KOPT-K1 (cell line): ENCODE measurements around the gene NXPH4.

ENCODE experiments used
- H3K27ac ChIP-seq: fragments of 200-600 bp; sonication (generic); 2 replicates; pipeline ENCODE4 v1.5.1; 2016; ENCODE audit warnings: antibody characterized with exemption, mild to moderate bottlenecking, low read depth, low read length; ENCODE audit not compliant: poor library complexity, severe bottlenecking
- H3K36me3 ChIP-seq: fragments of 200-600 bp; sonication (generic); 2 replicates; pipeline ENCODE4 v1.5.1; 2017; ENCODE audit warnings: antibody characterized with exemption, mild to moderate bottlenecking, low read length, moderate library complexity; ENCODE audit not compliant: insufficient read depth
- H3K9me3 ChIP-seq: fragments of 200-600 bp; sonication (generic); 2 replicates; pipeline ENCODE4 v1.5.1; 2017; ENCODE audit warnings: antibody characterized with exemption, low read length, mild to moderate bottlenecking; ENCODE audit not compliant: insufficient read depth, poor library complexity, severe bottlenecking

The NXPH4 gene

DNA sequence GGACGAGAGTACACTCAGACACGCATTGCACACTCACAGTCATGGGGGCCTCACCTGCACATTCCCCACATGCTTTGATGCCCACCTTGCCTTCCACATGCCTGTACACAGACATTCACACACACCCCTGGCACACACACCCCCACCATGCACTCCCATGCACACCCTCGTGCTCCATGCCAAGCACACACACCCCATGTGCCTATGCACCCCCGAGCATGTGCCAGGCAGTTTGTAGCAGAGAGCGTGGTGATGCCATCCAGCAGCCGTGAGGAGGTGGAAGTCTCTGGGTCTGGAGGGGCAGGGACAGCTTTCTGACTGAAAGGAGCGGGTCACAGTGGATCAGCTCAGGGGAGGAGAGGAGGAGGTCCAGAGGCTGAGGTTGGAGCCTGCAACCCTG is 10.7 kb upstream of the NXPH4 start:
- no peaks in the 10 kb centered on the region for H3K9me3 ChIP-seq
- no peaks in the 10 kb centered on the region for H3K36me3 ChIP-seq
- no peak overlapping the region for H3K27ac ChIP-seq

DNA sequence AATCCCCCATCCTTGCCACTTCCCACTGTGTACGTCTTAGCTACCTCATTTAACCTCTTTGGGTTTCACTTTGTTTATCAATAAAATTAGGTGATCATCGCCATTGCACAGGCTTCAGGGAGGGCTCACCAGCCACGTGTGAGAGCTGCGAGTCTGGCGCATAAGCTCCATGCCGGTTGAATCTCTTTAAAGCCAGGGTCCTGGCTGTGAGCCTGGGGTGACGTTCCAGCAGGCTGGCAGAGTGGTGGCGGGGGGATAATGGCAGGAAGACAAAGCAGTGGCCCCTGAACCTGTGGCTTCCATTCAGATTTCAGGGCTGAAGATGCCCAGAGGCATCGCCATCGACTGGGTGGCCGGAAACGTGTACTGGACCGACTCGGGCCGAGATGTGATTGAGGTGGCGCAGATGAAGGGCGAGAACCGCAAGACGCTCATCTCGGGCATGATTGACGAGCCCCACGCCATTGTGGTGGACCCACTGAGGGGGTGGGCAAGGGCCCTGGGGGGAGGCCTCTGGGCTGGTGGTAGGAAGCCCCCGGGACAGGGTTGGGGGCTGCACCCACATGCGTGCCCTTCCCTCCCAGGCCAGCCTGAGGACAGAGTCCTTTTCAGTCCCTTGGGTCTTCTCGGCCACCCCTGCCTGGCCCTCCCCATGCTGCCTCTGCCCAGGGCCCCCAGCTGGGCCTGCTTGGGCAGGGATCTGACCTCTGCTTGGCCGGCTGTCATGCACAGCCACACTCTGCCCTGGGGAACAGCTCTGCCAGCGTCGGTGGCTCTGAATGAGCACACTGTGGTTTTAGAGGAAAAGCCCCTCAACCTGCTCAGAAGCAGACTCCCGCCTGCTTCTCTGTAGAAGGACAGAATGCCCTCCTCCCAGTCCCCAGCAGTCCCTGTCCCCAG is 8.6 kb upstream of the NXPH4 start:
- no peak overlapping the region for H3K27ac ChIP-seq
- no peaks in the 10 kb centered on the region for H3K36me3 ChIP-seq
- no peaks in the 10 kb centered on the region for H3K9me3 ChIP-seq

DNA sequence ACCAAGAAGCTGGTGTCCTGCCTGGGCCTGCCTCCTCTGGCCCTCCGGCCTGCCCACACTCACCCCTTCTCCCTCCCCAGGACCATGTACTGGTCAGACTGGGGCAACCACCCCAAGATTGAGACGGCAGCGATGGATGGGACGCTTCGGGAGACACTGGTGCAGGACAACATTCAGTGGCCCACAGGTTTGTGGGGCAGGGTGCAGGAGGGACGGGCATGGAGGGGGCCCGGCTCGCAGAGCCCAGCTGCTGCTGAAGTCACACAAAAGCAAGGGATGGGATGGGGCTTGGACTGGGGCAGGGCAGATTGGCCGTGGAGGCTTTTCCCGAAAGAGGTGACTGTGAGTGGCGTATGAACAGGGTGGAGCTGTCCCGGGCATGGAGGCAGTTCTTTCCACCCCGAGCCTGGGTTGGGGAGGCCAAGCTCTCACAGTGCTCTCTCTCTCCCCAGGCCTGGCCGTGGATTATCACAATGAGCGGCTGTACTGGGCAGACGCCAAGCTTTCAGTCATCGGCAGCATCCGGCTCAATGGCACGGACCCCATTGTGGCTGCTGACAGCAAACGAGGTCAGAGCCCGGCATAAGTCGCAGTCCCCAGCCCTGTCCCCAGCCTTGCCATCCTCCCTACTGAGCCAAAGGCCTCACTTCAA is 7.8 kb upstream of the NXPH4 start:
- Histone ChIP-seq H3K9me3 (no peaks in the 10 kb centered on the region), H3K27ac (no peak overlapping the region), H3K36me3 (no peaks in the 10 kb centered on the region)

DNA sequence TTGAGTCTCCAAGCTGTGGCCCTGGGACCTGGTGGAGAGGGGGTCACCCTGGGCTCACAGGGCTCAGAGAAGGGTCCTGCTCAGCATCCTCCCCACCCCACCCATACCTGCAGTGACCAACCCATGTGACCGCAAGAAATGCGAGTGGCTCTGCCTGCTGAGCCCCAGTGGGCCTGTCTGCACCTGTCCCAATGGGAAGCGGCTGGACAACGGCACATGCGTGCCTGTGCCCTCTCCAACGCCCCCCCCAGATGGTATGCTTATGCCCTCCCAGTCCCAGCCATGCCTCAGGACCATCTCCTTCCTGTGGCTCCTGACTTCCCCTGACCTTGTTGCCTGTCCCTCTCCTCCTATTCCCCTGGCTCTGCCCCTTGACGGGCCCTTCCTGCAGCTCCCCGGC is 6.7 kb upstream of the NXPH4 start:
- no peaks in the 10 kb centered on the region for H3K36me3 ChIP-seq
- no peak overlapping the region for H3K27ac ChIP-seq
- H3K9me3 ChIP-seq = no peaks in the 10 kb centered on the region

DNA sequence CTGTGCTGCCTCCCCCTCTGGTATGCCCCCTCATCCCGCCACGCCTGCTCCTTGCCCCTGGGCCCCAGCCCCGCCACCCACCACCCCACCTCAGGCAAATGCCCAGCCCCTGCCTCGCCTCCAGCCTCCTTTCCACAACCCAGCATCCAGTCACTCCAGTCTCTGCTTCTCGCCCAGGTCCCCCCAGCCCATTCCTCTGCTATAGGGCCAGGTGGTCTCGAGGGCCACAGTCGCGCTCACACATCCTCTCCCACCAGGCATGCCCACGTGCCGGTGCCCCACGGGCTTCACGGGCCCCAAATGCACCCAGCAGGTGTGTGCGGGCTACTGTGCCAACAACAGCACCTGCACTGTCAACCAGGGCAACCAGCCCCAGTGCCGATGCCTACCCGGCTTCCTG is 6.1 kb upstream of the NXPH4 start:
- H3K27ac ChIP-seq = no peak overlapping the region
- no peaks in the 10 kb centered on the region for H3K9me3 ChIP-seq
- H3K36me3 ChIP-seq = no peaks in the 10 kb centered on the region

DNA sequence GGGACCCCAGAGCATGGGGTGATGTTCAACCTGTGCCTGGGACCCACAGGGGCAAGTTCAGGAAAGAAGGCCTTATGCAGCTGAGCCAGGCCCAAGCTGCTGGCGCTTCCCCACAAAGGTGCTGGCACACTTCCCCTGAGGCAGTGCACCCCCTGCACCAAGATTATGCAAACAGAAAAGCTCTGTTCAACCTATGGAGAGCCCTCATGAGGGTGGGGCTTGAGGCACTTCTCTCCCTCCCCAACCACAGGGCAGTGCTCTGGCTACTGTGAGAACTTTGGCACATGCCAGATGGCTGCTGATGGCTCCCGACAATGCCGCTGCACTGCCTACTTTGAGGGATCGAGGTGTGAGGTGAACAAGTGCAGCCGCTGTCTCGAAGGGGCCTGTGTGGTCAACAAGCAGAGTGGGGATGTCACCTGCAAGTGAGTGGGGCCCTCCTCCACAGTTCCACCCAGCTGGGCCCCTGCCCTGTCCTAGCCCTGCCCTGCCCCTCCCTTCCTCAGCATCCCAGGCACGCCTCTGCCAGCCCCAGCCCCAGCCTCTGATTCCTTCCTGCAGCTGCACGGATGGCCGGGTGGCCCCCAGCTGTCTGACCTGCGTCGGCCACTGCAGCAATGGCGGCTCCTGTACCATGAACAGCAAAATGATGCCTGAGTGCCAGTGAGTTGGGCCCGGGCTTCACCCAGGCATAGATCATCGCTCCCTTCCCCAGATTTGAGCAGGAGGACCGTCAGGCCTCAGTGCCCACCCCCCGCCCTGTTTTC is 5.5 kb upstream of the NXPH4 start:
- H3K27ac ChIP-seq = no peak overlapping the region
- no peaks in the 10 kb centered on the region for H3K9me3 ChIP-seq
- H3K36me3 ChIP-seq = no peaks in the 10 kb centered on the region

DNA sequence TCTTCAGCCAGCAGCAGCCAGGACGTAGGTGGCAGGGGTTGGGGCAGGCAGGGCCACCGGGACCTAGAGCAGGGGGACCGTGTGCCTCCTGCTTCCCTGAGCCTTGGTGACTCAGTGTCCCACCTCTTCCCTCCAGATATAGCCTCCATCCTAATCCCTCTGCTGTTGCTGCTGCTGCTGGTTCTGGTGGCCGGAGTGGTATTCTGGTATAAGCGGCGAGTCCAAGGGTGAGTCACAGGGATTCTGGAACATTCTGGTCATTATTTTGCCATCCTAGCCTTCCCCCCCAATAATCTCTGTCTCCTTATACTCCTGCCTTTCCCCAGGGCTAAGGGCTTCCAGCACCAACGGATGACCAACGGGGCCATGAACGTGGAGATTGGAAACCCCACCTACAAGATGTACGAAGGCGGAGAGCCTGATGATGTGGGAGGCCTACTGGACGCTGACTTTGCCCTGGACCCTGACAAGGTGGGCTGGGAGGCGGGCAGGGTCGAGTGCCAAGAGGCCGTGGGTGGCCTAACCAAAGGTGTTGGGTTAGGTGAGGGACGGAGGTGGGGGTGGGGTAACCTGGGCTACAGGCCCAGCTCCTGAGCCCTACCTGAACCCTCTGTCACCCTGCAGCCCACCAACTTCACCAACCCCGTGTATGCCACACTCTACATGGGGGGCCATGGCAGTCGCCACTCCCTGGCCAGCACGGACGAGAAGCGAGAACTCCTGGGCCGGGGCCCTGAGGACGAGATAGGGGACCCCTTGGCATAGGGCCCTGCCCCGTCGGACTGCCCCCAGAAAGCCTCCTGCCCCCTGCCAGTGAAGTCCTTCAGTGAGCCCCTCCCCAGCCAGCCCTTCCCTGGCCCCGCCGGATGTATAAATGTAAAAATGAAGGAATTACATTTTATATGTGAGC is 4.5 kb upstream of the NXPH4 start:
- H3K36me3 ChIP-seq = no peaks in the 10 kb centered on the region

DNA sequence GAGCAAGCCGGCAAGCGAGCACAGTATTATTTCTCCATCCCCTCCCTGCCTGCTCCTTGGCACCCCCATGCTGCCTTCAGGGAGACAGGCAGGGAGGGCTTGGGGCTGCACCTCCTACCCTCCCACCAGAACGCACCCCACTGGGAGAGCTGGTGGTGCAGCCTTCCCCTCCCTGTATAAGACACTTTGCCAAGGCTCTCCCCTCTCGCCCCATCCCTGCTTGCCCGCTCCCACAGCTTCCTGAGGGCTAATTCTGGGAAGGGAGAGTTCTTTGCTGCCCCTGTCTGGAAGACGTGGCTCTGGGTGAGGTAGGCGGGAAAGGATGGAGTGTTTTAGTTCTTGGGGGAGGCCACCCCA is 3.9 kb upstream of the NXPH4 start:
- no peaks in the 10 kb centered on the region for H3K36me3 ChIP-seq
- no peak overlapping the region for H3K27ac ChIP-seq
- no peaks in the 10 kb centered on the region for H3K9me3 ChIP-seq

More for the DNA sequence above, 4.5 kb upstream of the NXPH4 start:
- H3K9me3 ChIP-seq = no peaks in the 10 kb centered on the region
- H3K27ac ChIP-seq = no peak overlapping the region

DNA sequence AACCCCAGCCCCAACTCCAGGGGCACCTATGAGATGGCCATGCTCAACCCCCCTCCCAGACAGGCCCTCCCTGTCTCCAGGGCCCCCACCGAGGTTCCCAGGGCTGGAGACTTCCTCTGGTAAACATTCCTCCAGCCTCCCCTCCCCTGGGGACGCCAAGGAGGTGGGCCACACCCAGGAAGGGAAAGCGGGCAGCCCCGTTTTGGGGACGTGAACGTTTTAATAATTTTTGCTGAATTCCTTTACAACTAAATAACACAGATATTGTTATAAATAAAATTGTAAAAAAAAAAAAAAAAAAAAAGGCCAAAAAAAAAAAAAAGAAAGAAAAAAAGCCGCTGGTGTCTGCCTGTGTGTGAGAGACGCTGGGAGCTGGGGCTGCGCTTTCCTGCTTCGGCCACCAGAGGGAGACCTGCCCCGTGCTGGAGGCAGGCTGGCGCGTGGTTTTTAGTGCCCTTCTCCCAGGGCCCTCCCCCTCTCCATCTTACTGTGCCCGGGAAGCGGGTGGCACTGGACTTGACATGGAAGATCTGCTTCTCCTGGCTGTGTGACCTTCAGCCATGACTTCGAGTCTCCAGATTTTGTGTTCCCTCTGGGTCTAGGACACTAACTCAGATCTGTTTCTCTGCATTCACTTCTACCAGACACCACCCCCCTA is 3.4 kb upstream of the NXPH4 start:
- H3K27ac ChIP-seq = no peak overlapping the region
- H3K9me3 ChIP-seq = no peaks in the 10 kb centered on the region
- no peaks in the 10 kb centered on the region for H3K36me3 ChIP-seq

DNA sequence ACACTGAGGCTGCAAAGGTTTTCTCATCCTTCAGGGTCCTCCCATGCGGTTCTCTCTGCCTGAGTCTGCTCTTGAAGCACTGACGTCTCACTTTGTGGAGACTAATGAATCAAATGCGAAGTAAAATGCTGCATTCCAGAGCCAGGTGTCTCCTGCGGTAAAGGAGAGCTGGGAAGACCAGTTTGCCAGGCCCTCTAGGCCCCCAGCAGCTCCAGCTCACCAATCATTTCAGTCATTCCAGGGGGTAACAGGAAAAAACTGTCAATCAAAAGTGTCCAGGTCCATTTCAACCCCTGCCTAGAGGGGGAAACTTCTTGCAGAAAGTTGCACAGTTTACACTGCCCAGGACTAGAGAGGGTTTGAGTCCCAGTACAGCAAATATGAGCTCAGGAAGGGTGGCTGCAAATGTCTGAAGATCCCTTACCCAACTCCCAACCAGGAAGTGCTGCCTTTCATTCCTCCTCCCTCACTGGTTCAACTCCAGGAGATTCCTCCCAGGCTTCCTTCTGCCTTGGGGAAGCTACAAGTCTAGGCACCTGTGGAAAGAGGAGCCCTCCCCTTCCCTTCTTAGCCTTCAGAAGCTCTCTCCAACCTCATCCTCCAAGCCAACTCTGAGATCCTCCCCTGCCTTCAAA is 2.7 kb upstream of the NXPH4 start:
- Histone ChIP-seq H3K9me3 (no peaks in the 10 kb centered on the region), H3K27ac (no peak overlapping the region), H3K36me3 (no peaks in the 10 kb centered on the region)

DNA sequence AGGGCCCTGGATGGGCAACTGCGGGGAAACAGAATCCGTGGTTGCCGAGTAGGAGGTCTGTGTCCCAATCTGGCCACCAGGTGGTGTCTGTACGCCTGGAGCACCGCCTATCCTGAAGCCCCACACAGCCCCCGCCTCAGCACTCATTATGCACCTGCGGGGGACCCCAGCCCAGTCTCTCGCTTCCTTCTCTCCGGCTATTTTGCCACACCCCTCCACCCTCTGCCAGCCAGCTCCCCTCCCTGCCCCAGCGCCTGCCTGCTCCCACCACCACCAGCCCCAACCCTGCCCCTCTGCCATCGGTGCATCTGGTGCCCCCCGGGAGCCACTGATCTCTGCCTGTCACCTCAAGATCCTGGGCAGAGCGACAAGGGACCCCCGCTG is 2.2 kb upstream of the NXPH4 start:
- no peaks in the 10 kb centered on the region for H3K36me3 ChIP-seq
- no peaks in the 10 kb centered on the region for H3K9me3 ChIP-seq

DNA sequence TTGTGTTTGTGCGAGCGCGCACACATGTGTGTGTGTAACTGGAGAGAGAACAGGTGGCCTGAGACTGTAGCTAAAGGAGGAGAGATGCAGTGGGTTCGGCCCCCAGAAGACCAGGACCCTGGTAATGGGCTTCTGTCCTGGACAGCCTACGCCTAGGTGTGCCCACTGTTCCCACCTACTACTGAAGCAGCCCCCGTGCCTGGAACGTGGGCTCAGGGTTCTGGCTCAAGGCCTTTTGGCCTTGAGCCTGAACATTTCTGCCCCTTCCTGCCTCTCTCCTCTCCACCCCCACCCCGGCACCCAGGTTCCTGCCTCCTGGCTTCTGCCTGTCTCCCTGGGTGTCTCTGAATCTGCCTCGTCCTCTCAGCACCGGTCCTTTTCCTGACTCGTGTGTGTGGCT is 1.5 kb upstream of the NXPH4 start:
- Histone ChIP-seq H3K9me3 (no peaks in the 10 kb centered on the region), H3K36me3 (no peaks in the 10 kb centered on the region), H3K27ac (no peak overlapping the region)

More for the DNA sequence above, 2.2 kb upstream of the NXPH4 start:
- H3K27ac ChIP-seq = no peak overlapping the region

DNA sequence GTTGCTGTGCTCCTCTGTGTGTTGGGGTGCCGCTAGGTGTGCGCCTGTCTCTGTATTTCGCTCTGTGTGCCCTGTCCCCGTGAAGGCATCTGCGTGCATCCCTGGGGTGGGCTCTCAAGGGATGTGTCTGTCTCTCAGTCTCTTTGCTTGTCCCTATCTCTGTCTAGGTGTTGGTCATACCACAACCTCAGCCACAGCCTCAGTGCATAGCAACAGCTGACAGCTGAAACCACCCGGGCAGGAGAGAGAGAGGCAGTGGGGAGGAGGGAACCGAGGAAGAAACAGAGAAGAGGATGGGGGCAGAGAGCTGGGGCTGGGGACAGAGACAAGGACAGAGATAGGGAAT is 953 bp upstream of the NXPH4 start:
- Histone ChIP-seq H3K36me3 (no peaks in the 10 kb centered on the region), H3K9me3 (no peaks in the 10 kb centered on the region), H3K27ac (no peak overlapping the region)
